Upper lobe of left lung (tissue), 6 donors: ENCODE results near the gene CDH15. TPM values are rescaled to one million over a fixed set of nuclear protein-coding genes. Genes with fewer than 3 reads are reported as not detected.

Source experiments
- ATAC-seq, 2 donors: fragments of 200-7000 bp; cut with Tn5 transposase; one replicate each; pipeline ENCODE4 v1.9.1; 2022; ENCODE audit warnings: mild to moderate bottlenecking in 2 of 2, moderate library complexity in 2 of 2; ENCODE audit not compliant: low FRiP score in 2 of 2
- DNase-seq, 2 donors: peaks; one replicate each; pipeline ENCODE4 v3.0.0-alpha.2; 2019 to 2020
- H3K27ac ChIP-seq, 4 donors: fragments of 200-600 bp; sonication (generic); one replicate each; pipeline ENCODE4 v1.5.1; 2016 to 2019
- H3K27me3 ChIP-seq, 4 donors: fragments of 200-600 bp; sonication (generic); one replicate each; pipeline ENCODE4 v1.5.1; 2017 to 2019
- H3K36me3 ChIP-seq, 4 donors: fragments of 200-600 bp; sonication (generic); one replicate each; pipeline ENCODE4 v1.5.1; 2016 to 2019
- H3K4me1 ChIP-seq, 4 donors: fragments of 200-600 bp; sonication (generic); one replicate each; pipeline ENCODE4 v1.5.1; 2018 to 2019
- H3K4me3 ChIP-seq, 4 donors: fragments of 200-600 bp; sonication (generic); one replicate each; pipeline ENCODE4 v1.5.1; 2017 to 2019; ENCODE audit warnings: mild to moderate bottlenecking in 2 of 4, moderate library complexity in 1 of 4
- H3K9me3 ChIP-seq, 4 donors: fragments of 200-600 bp; sonication (generic); one replicate each; pipeline ENCODE4 v1.5.1; 2018 to 2019
- EP300 ChIP-seq, 4 donors: sonication (generic); formaldehyde crosslinking; IDR thresholded peaks; one replicate each; pipeline ENCODE4 v1.5.1; 2017; ENCODE audit warnings: antibody characterized with exemption in 4 of 4, control low read depth in 2 of 4
- POLR2A ChIP-seq, 4 donors: fragments of 450-650 bp; IDR thresholded peaks; one replicate each; pipeline ENCODE4 v1.5.1; 2016 to 2017; ENCODE audit warnings: antibody characterized with exemption in 4 of 4, mild to moderate bottlenecking in 2 of 4
- POLR2AphosphoS5 ChIP-seq, 2 donors: sonication (generic); formaldehyde crosslinking; IDR thresholded peaks; one replicate each; pipeline ENCODE4 v1.5.1; 2017; ENCODE audit warnings: antibody characterized with exemption in 2 of 2
- whole genome bisulfite sequencing, 2 donors: methylation state at CpG; one replicate each; pipeline ENCODE4 v1.1.5; 2017 to 2018; 5-methylcytosine and 5-hydroxymethylcytosine counted together
- total RNA-seq, 6 donors: library from RNA; depleted of rRNA in 4 of 6; stranded (reverse); fragments of >200 nt in 4 of 6; gene quantifications; one replicate each; pipeline versions ENCODE4 v1.1.0 to v1.2.1, GENCODE V29; 2016 to 2021
- TF ChIP-seq, protein P1 (sequence below), 6 experiments: fragments of 450-650 bp in 4 of 6; fragments of 200-600 bp in 2 of 6; sonication (generic) in 2 of 6; IDR thresholded peaks; one replicate each; pipeline ENCODE4 v1.5.1; 2016 to 2019; ENCODE audit warnings: antibody characterized with exemption in 6 of 6
- donor health status: DM: no; HTN: no; CAD: no; lungs with moderate emphysema.
- donor health status: DM: no; HTN: yes; CAD: no; lungs with severe emphysema.

CDH15 gene
- total RNA-seq, 6 donors from 2014 or later: 0.39 to 4.2 (median 1.2) TPM

DNA sequence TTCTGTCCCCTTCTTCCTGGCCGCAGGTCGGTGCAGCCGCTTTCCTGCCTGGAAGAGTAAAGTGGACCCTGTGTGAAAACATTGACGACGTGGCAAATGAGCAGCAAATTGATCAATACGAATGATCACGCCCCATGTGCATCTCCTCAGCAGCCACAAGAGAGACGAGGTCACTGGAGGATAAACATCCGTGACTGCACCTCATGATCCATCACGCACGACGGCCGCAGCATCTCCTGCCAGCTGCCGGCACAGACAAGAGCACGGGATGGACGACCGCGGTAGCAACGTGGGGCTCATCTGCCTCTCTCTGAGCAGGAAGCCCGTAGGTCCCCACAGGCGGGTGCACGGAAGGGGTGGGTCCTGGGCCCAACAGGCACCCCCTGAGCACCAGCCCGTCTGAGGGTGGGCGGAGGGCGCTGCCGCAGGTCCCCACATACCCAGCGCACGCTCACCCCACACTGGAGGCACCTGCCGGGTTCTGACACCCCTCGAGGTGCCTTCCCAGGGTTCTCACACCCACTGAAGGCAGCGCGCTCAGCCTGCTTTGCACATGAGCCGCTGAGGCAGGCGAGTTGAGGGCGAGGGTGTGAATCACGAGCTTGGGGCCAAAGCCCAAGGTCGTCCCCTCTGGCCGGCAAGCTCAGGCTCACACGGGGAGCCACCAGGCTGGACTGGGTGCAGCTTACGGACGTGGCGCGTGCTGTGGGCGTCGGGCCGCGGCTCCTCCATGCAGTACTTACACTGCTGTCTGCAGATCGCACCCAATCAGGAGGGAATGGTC lies 12.3 kb upstream of the CDH15 start:
- H3K9me3 ChIP-seq: no peaks in the 10 kb centered on the region
- no peak for TF ChIP-seq POLR2A (IDR thresholded peaks at IDR 0.05)
- no peak for TF ChIP-seq EP300 (IDR thresholded peaks at IDR 0.05)
- no peak for TF ChIP-seq POLR2AphosphoS5 (IDR thresholded peaks at IDR 0.05)
- TF ChIP-seq, protein P1, sequence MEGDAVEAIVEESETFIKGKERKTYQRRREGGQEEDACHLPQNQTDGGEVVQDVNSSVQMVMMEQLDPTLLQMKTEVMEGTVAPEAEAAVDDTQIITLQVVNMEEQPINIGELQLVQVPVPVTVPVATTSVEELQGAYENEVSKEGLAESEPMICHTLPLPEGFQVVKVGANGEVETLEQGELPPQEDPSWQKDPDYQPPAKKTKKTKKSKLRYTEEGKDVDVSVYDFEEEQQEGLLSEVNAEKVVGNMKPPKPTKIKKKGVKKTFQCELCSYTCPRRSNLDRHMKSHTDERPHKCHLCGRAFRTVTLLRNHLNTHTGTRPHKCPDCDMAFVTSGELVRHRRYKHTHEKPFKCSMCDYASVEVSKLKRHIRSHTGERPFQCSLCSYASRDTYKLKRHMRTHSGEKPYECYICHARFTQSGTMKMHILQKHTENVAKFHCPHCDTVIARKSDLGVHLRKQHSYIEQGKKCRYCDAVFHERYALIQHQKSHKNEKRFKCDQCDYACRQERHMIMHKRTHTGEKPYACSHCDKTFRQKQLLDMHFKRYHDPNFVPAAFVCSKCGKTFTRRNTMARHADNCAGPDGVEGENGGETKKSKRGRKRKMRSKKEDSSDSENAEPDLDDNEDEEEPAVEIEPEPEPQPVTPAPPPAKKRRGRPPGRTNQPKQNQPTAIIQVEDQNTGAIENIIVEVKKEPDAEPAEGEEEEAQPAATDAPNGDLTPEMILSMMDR (IDR thresholded peaks at IDR 0.05): no peak
- no peak overlapping the region for H3K4me3 ChIP-seq
- H3K36me3 ChIP-seq: no peaks in the 10 kb centered on the region
- ATAC-seq (no peak), DNase-seq (peak in 1 of 2 donors; percentile 74)
- peaks cover 16 to 26% (median 21%) of the 10 kb centered on the region in 4 donors for H3K4me1 ChIP-seq
- H3K27ac ChIP-seq: no peak overlapping the region
- no peaks in the 10 kb centered on the region for H3K27me3 ChIP-seq
- WGBS, 2 donors: 74 to 76% methylated on average over 28 to 48 of the region's 48 CpGs

DNA sequence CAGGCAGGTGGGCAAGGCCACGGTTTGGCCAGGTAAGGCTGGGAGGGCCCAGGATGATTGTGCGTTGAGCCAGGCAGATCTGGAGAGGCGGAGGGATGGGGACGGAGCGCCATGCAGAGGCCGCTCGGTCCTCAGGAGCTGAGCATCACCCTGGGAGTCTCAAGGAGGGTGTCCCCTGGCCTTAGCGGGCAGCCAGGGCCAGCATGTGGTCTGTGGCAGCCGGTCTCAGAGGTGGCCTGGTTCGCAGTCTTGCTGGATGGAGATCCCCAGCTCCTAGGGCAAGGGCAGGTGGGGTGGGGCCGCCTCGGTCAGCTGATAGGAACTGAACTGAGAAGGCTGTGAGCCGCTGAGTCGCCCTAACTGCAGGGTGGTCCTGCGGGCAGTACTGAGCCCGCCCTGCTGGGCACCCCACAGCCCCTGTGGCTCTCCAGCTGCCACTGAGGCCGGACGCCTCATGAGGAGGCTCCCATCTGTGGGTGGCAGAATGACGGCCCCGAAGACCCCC lies 11.6 kb upstream of the CDH15 start:
- no peak overlapping the region for H3K27ac ChIP-seq
- H3K4me1 ChIP-seq: peaks cover 13 to 20% (median 15%) of the 10 kb centered on the region in 4 donors
- H3K4me3 ChIP-seq: no peak overlapping the region
- no peaks in the 10 kb centered on the region for H3K27me3 ChIP-seq
- no peak for ATAC-seq
- WGBS, 2 donors: 88 to 89% methylated on average over 16 to 20 of the region's 20 CpGs
- no peaks in the 10 kb centered on the region for H3K36me3 ChIP-seq
- TF ChIP-seq POLR2A (IDR thresholded peaks at IDR 0.05) (no peak), EP300 (IDR thresholded peaks at IDR 0.05) (no peak), POLR2AphosphoS5 (IDR thresholded peaks at IDR 0.05) (no peak)
- TF ChIP-seq, protein P1 (IDR thresholded peaks at IDR 0.05): no peak
- H3K9me3 ChIP-seq: no peaks in the 10 kb centered on the region
- DNase-seq: peak in 1 of 2 donors; percentile 62

DNA sequence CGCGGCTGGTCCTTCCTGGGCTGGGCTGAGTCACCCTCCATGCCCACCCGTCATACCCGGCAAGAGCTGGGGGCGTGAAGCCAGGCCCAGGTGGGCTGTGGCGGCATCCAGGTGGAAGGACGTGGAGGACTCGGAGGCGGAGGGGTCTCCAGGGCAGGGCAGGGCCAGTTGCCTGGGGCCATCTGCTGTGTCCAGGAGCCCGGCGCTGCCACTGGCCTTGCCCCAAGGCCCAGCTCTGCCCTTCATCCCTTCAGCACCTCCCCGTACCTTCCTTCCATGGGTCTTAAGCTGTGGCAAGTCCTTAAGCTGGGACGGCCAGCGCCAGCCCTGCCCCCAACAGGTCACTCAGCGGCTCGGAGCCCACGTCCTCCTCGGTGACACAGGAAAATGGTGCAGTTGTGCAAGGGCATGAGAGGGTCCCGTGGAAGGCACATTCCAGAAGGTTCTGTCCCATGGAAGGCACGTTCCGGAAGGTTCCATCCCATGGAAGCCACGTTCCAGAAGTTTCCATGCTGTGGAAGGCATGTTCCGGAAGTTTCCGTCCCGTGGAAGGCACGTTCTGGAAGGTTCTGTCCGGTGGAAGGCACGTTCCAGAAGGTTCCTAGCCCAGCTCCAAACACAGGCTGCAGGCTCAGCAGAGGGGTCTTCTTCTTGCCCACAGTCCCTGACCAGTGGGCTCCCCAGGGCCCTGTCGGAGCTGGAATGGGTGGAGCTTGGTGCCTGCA lies 10.4 kb upstream of the CDH15 start:
- ATAC-seq (no peak), DNase-seq (peak in 1 of 2 donors; percentile 79)
- no peaks in the 10 kb centered on the region for H3K36me3 ChIP-seq
- no peak overlapping the region for H3K4me3 ChIP-seq
- H3K27me3 ChIP-seq: no peaks in the 10 kb centered on the region
- no peaks in the 10 kb centered on the region for H3K9me3 ChIP-seq
- no peak for TF ChIP-seq POLR2A (IDR thresholded peaks at IDR 0.05)
- TF ChIP-seq, protein P1 (IDR thresholded peaks at IDR 0.05): no peak
- TF ChIP-seq POLR2AphosphoS5 (IDR thresholded peaks at IDR 0.05): no peak
- TF ChIP-seq EP300 (IDR thresholded peaks at IDR 0.05): no peak
- WGBS, 2 donors: 86 to 89% methylated on average over 17 to 29 of the region's 29 CpGs
- peaks cover under 1 to 7% (median 3%) of the 10 kb centered on the region in 4 donors for H3K4me1 ChIP-seq
- H3K27ac ChIP-seq: no peak overlapping the region

DNA sequence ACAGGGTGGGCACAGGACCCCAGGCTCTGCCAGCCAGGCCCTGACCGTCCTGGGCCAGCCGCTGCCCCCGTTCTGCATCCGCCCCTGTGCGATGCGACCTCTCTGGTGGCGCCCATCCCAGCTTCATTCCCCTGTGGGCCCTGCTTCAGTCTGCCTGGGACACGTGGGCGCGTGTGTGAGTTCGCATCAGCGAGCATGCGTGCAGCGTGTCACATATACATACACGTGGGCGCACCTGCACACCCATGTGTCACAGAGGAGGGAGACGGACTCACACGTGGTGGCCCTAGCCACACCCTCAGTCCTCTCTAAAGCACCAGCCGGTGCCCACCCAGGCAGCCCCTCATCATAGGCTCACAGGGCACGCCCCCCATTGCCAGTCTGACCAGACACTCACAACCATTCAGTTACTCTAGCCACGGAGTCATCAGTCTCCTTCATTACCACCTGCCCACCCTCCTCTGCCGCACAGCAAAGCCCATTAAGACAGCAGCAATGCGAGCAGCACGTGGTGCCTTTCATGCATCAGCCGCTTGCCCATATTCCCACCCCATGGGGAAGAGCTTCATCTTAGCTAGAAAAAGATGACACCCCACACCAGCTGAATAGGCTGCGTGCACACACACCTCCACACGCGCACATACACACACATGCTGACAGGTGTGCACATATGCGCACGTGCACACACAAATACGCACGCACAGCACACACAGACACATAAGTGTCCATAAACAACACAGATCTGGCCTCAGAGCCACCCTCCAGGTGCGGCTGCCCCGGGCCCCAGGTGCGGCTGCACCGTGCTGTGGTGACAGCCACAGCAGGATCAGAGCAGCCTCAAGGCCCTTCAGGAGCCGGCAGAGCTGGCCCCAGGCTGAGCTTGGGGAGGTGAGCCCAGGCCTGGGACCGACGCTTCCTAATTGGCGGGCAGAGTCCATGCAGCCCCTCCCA lies 9.5 kb upstream of the CDH15 start:
- no peaks in the 10 kb centered on the region for H3K9me3 ChIP-seq
- H3K36me3 ChIP-seq: no peaks in the 10 kb centered on the region
- H3K27me3 ChIP-seq: no peaks in the 10 kb centered on the region
- H3K4me3 ChIP-seq: no peak overlapping the region
- 87 to 92% methylated on average over 29 to 34 of the region's 40 CpGs for WGBS, 2 donors
- TF ChIP-seq POLR2AphosphoS5 (IDR thresholded peaks at IDR 0.05) (no peak), POLR2A (IDR thresholded peaks at IDR 0.05) (no peak), EP300 (IDR thresholded peaks at IDR 0.05) (no peak)
- TF ChIP-seq, protein P1 (IDR thresholded peaks at IDR 0.05): no peak
- H3K27ac ChIP-seq: no peak overlapping the region
- ATAC-seq (peak in 1 of 2 donors; percentile 23), DNase-seq (peak in 1 of 2 donors; percentile 75)
- peaks cover 0 to 2% (median under 1%) of the 10 kb centered on the region in 4 donors for H3K4me1 ChIP-seq
